H7 (cell line): ENCODE data around the gene PDE1C. TPM values are rescaled to one million over a fixed set of nuclear protein-coding genes. Genes with fewer than 3 reads are reported as not detected.

Source experiments
- DNase-seq: peaks from one replicate; pipeline ENCODE4 v3.0.0; 2012
- H3K27me3 ChIP-seq: 2 replicates; pipeline ENCODE4 v1.6.0; 2011; ENCODE audit warnings: mild to moderate bottlenecking, low read length; ENCODE audit not compliant: control insufficient read depth, insufficient read depth
- H3K36me3 ChIP-seq: replicated peaks from 2 replicates; pipeline ENCODE4 v1.5.1; 2011; ENCODE audit warnings: low read length; ENCODE audit not compliant: control insufficient read depth, insufficient read depth
- H3K4me3 ChIP-seq: 2 replicates; pipeline ENCODE4 v1.5.1; 2011; ENCODE audit warnings: low read depth, mild to moderate bottlenecking, control low read depth, low read length, moderate library complexity; ENCODE audit not compliant: insufficient read depth
- total RNA-seq: library from RNA; depleted of rRNA; stranded (reverse); fragments of >200 nt; shearing (Covaris generic); gene quantifications from 2 replicates; pipeline ENCODE4 v1.2.3, GENCODE V29; 2014

Gene PDE1C
- total RNA-seq, 1 experiment from 2014 or later = 0.14 TPM

- Histone ChIP-seq H3K27me3 (no peaks in the 10 kb centered on the region), H3K4me3 (no peak overlapping the region), H3K36me3 (no peaks in the 10 kb centered on the region)
- DNase-seq = no peak
Observed at GRCh38 chr7:31906479-31907171, 163.6 kb downstream of the PDE1C start.

- no peak overlapping the region for H3K4me3 ChIP-seq
- H3K27me3 ChIP-seq = no peaks in the 10 kb centered on the region
- DNase-seq = no peak
- no peaks in the 10 kb centered on the region for H3K36me3 ChIP-seq
Observed at GRCh38 chr7:31903962-31904361, 166.2 kb downstream of the PDE1C start.

GRCh38 chr7:31899356-31899927, 170.8 kb downstream of the PDE1C start:
- Histone ChIP-seq H3K36me3 (no peaks in the 10 kb centered on the region), H3K4me3 (no peak overlapping the region), H3K27me3 (no peaks in the 10 kb centered on the region)
- DNase-seq = no peak

- no peaks in the 10 kb centered on the region for H3K27me3 ChIP-seq
- no peak overlapping the region for H3K4me3 ChIP-seq
- H3K36me3 ChIP-seq = no peaks in the 10 kb centered on the region
Observed at GRCh38 chr7:31896925-31897324, 173.3 kb downstream of the PDE1C start.

GRCh38 chr7:31894308-31894707, 175.9 kb downstream of the PDE1C start:
- DNase-seq = no peak
- Histone ChIP-seq H3K27me3 (no peaks in the 10 kb centered on the region), H3K36me3 (no peaks in the 10 kb centered on the region), H3K4me3 (no peak overlapping the region)

More at GRCh38 chr7:31896925-31897324, 173.3 kb downstream of the PDE1C start:
- DNase-seq = no peak

- Histone ChIP-seq H3K27me3 (no peaks in the 10 kb centered on the region), H3K36me3 (no peaks in the 10 kb centered on the region), H3K4me3 (no peak overlapping the region)
- no peak for DNase-seq
Observed at GRCh38 chr7:31893365-31893764, 176.8 kb downstream of the PDE1C start.

- H3K27me3 ChIP-seq = no peaks in the 10 kb centered on the region
- DNase-seq = no peak
Observed at GRCh38 chr7:31892099-31892829, 177.9 kb downstream of the PDE1C start.

GRCh38 chr7:31890766-31891165, 179.4 kb downstream of the PDE1C start:
- no peaks in the 10 kb centered on the region for H3K36me3 ChIP-seq
- no peak for DNase-seq
- no peaks in the 10 kb centered on the region for H3K27me3 ChIP-seq
- no peak overlapping the region for H3K4me3 ChIP-seq

More at GRCh38 chr7:31892099-31892829, 177.9 kb downstream of the PDE1C start:
- H3K4me3 ChIP-seq = no peak overlapping the region
- H3K36me3 ChIP-seq = no peaks in the 10 kb centered on the region

GRCh38 chr7:31890198-31890597, 180.0 kb downstream of the PDE1C start:
- Histone ChIP-seq H3K36me3 (no peaks in the 10 kb centered on the region), H3K4me3 (no peak overlapping the region), H3K27me3 (no peaks in the 10 kb centered on the region)
- no peak for DNase-seq

- H3K27me3 ChIP-seq = no peaks in the 10 kb centered on the region
- no peak for DNase-seq
- H3K4me3 ChIP-seq = no peak overlapping the region
- no peaks in the 10 kb centered on the region for H3K36me3 ChIP-seq
Observed at GRCh38 chr7:31887006-31887405, 183.2 kb downstream of the PDE1C start.

GRCh38 chr7:31885171-31885570, 185.0 kb downstream of the PDE1C start:
- no peak overlapping the region for H3K4me3 ChIP-seq
- no peaks in the 10 kb centered on the region for H3K27me3 ChIP-seq
- no peak for DNase-seq
- no peaks in the 10 kb centered on the region for H3K36me3 ChIP-seq

GRCh38 chr7:31883761-31884164, 186.4 kb downstream of the PDE1C start:
- Histone ChIP-seq H3K4me3 (no peak overlapping the region), H3K27me3 (no peaks in the 10 kb centered on the region), H3K36me3 (no peaks in the 10 kb centered on the region)
- DNase-seq = no peak

GRCh38 chr7:31882187-31882586, 188.0 kb downstream of the PDE1C start:
- Histone ChIP-seq H3K36me3 (no peaks in the 10 kb centered on the region), H3K27me3 (no peaks in the 10 kb centered on the region)
- DNase-seq = peak; percentile 5

GRCh38 chr7:31878875-31879274, 191.3 kb downstream of the PDE1C start:
- no peak for DNase-seq
- Histone ChIP-seq H3K4me3 (no peak overlapping the region), H3K27me3 (no peaks in the 10 kb centered on the region), H3K36me3 (no peaks in the 10 kb centered on the region)

More at GRCh38 chr7:31882187-31882586, 188.0 kb downstream of the PDE1C start:
- no peak overlapping the region for H3K4me3 ChIP-seq

GRCh38 chr7:31875424-31875823, 194.8 kb downstream of the PDE1C start:
- no peaks in the 10 kb centered on the region for H3K27me3 ChIP-seq
- no peak for DNase-seq
- H3K4me3 ChIP-seq = no peak overlapping the region
- no peaks in the 10 kb centered on the region for H3K36me3 ChIP-seq
